IMR-90 (cell line): ENCODE results near the gene SEZ6L. TPM values are rescaled to one million over a fixed set of nuclear protein-coding genes. Genes with fewer than 3 reads are reported as not detected.
A peak's percentile ranks its signal among the peaks of the same experiment; 100 is the strongest.

Source experiments
- ATAC-seq: fragments of 200-7000 bp; cut with Tn5 transposase; 2 replicates; pipeline ENCODE4 v1.9.1; 2020; ENCODE audit warnings: low read depth, mild to moderate bottlenecking, moderate library complexity
- BruUV-seq: library from RNA; stranded (reverse); fragments of 400-500 nt; replicated peaks from 2 replicates; lab custom pipeline; 2021; lab: Mats Ljungman, UMichigan
- CTCF ChIA-PET: fragments of 300-600 bp; formaldehyde crosslinking; extraction: SDS; loops from one replicate; lab custom pipeline; 2021; ENCODE audit warnings: antibody characterized with exemption; lab: Yijun Ruan, JAX
- POLR2A ChIA-PET: fragments of 300-600 bp; sonication (Branson Sonifier 250); formaldehyde crosslinking; loops from one replicate; lab custom pipeline; 2022; ENCODE audit warnings: antibody characterized with exemption; ENCODE audit not compliant: unreplicated experiment; lab: Charles Lee
- DNase-seq: peaks from one replicate; pipeline ENCODE4 v3.0.0; 2013
- H2AFZ ChIP-seq: replicated peaks from 2 replicates; pipeline ENCODE3; 2013; ENCODE audit warnings: low read length, mild to moderate bottlenecking; ENCODE audit not compliant: poor library complexity
- H2AK5ac ChIP-seq: 2 replicates; pipeline ENCODE4 v1.6.1; 2013; ENCODE audit warnings: low read depth, low read length, inconsistent platforms
- H2AK9ac ChIP-seq: replicated peaks from 2 replicates; pipeline ENCODE3; 2013; ENCODE audit warnings: mild to moderate bottlenecking, low read depth, low read length, moderate library complexity; ENCODE audit not compliant: poor library complexity
- H2BK120ac ChIP-seq: 2 replicates; pipeline ENCODE4 v1.6.1; 2013; ENCODE audit warnings: low read depth, low read length, inconsistent platforms
- H2BK15ac ChIP-seq: 3 replicates; pipeline ENCODE4 v1.6.1; 2013; ENCODE audit warnings: low read depth, low read length, inconsistent platforms
- H2BK20ac ChIP-seq: 2 replicates; pipeline ENCODE4 v1.6.1; 2013; ENCODE audit warnings: low read depth, mild to moderate bottlenecking, inconsistent platforms, low read length, moderate library complexity
- H2BK5ac ChIP-seq: 2 replicates; pipeline ENCODE4 v1.6.1; 2013; ENCODE audit warnings: mild to moderate bottlenecking, low read depth, low read length, inconsistent platforms; ENCODE audit not compliant: poor library complexity, severe bottlenecking
- H3K14ac ChIP-seq: replicated peaks from 2 replicates; pipeline ENCODE4 v1.6.1; 2013; ENCODE audit warnings: low read depth, low read length, inconsistent platforms
- H3K18ac ChIP-seq: 2 replicates; pipeline ENCODE4 v1.6.1; 2013; ENCODE audit warnings: low read depth, low read length, control low read depth
- H3K23ac ChIP-seq: 2 replicates; pipeline ENCODE4 v1.6.1; 2013; ENCODE audit warnings: low read depth, low read length, inconsistent platforms
- H3K27ac ChIP-seq: 2 replicates; pipeline ENCODE4 v1.5.1; 2013; ENCODE audit warnings: mild to moderate bottlenecking, control low read depth, low read length; ENCODE audit not compliant: insufficient read depth
- H3K27me3 ChIP-seq: 2 replicates; pipeline ENCODE4 v1.6.1; 2013; ENCODE audit warnings: low read length; ENCODE audit not compliant: control insufficient read depth, insufficient read depth
- H3K36me3 ChIP-seq: 2 replicates; pipeline ENCODE4 v1.6.1; 2013; ENCODE audit warnings: low read length, mixed read lengths; ENCODE audit not compliant: control insufficient read depth, insufficient read depth
- H3K4ac ChIP-seq: 2 replicates; pipeline ENCODE4 v1.6.1; 2013; ENCODE audit warnings: low read depth, low read length, inconsistent platforms
- H3K4me1 ChIP-seq: 2 replicates; pipeline ENCODE4 v1.6.1; 2013; ENCODE audit warnings: low read length, mixed read lengths; ENCODE audit not compliant: control insufficient read depth, insufficient read depth
- H3K4me2 ChIP-seq: 2 replicates; pipeline ENCODE4 v1.6.1; 2013; ENCODE audit warnings: low read depth, mild to moderate bottlenecking, control low read depth, low read length, moderate library complexity
- H3K4me3 ChIP-seq: 2 replicates; pipeline ENCODE4 v1.5.1; 2013; ENCODE audit warnings: low read depth, mild to moderate bottlenecking, control low read depth, low read length, moderate library complexity; ENCODE audit not compliant: insufficient read depth
- H3K56ac ChIP-seq: 2 replicates; pipeline ENCODE4 v1.6.1; 2013; ENCODE audit warnings: low read length, inconsistent platforms; ENCODE audit not compliant: insufficient read depth; ENCODE audit errors: extremely low read depth
- H3K79me1 ChIP-seq, 2 experiments: 2 replicates each; pipeline ENCODE4 v1.6.1; 2013; ENCODE audit warnings: low read length in 2 of 2, inconsistent platforms in 1 of 2, low read depth in 1 of 2
- H3K9ac ChIP-seq: 2 replicates; pipeline ENCODE4 v1.6.1; 2013; ENCODE audit warnings: low read depth, low read length, control low read depth
- H3K9me1 ChIP-seq: 2 replicates; pipeline ENCODE4 v1.6.1; 2013; ENCODE audit warnings: low read length, inconsistent platforms; ENCODE audit not compliant: insufficient read depth
- H3K9me3 ChIP-seq: 2 replicates; pipeline ENCODE4 v1.6.1; 2013; ENCODE audit warnings: low read length; ENCODE audit not compliant: control insufficient read depth, insufficient read depth
- H4K20me1 ChIP-seq: 2 replicates; pipeline ENCODE4 v1.6.1; 2013; ENCODE audit warnings: low read length, inconsistent platforms; ENCODE audit not compliant: insufficient read depth
- H4K5ac ChIP-seq: 2 replicates; pipeline ENCODE4 v1.6.1; 2013; ENCODE audit warnings: mild to moderate bottlenecking, low read depth, low read length, control low read depth
- H4K8ac ChIP-seq, 2 experiments: 2 replicates each; pipeline ENCODE4 v1.6.1; 2013; ENCODE audit warnings: low read depth in 2 of 2, low read length in 2 of 2, control low read depth in 1 of 2, inconsistent platforms in 1 of 2
- H4K91ac ChIP-seq: 2 replicates; pipeline ENCODE4 v1.6.1; 2013; ENCODE audit warnings: low read depth, low read length, inconsistent platforms; ENCODE audit not compliant: insufficient read depth
- CHD1 ChIP-seq: IDR thresholded peaks from 2 replicates; pipeline ENCODE4 v1.6.1; 2012; ENCODE audit warnings: low read depth, low read length, improper control_type of control experiment
- ELK1 ChIP-seq: fragments of 150-350 bp; IDR thresholded peaks from 2 replicates; pipeline ENCODE4 v1.6.1; 2016; ENCODE audit warnings: low read depth, mild to moderate bottlenecking, low read length, moderate library complexity, borderline replicate concordance
- MAFK ChIP-seq: IDR thresholded peaks from 2 replicates; pipeline ENCODE4 v1.6.1; 2012; ENCODE audit warnings: low read depth, low read length, improper control_type of control experiment
- MXI1 ChIP-seq: IDR thresholded peaks from 2 replicates; pipeline ENCODE4 v1.6.1; 2012; ENCODE audit warnings: low read depth, mild to moderate bottlenecking, low read length, moderate library complexity, borderline replicate concordance
- NFE2L2 ChIP-seq: fragments of 150-350 bp; IDR thresholded peaks from 2 replicates; pipeline ENCODE4 v1.6.1; 2016; ENCODE audit warnings: low read depth, mild to moderate bottlenecking, low read length
- RFX5 ChIP-seq: IDR thresholded peaks from 2 replicates; pipeline ENCODE4 v1.8.0; 2012; ENCODE audit warnings: low read depth, mild to moderate bottlenecking, low read length, moderate library complexity
- SMC3 ChIP-seq: fragments of 150-350 bp; IDR thresholded peaks from 2 replicates; pipeline ENCODE4 v1.6.1; 2016; ENCODE audit warnings: low read depth, mild to moderate bottlenecking, antibody characterized with exemption, low read length, moderate library complexity
- WGBS, 2 experiments: methylation state at CpG; one replicate each; pipeline versions ENCODE4 v1.1.5 to v1.1.7; 2013; ENCODE audit warnings: missing lambda C conversion rate in 2 of 2; ENCODE audit not compliant: insufficient read length in 1 of 2; ENCODE audit errors: extremely low coverage in 2 of 2; 5-methylcytosine and 5-hydroxymethylcytosine counted together
- dilution Hi-C: fragments of 300-500 bp; cut with HindIII; formaldehyde crosslinking; loops from one replicate; pipeline ENCODE4 v1.14.3; 2018; ENCODE audit warnings: low sequenced_read_pairs; ENCODE audit not compliant: unreplicated experiment
- in situ Hi-C: fragments of 300-500 bp; cut with MboI; formaldehyde crosslinking; loops from 3 replicates; pipeline ENCODE4 v1.14.3; 2019; ENCODE audit warnings: low sequenced_read_pairs, inconsistent platforms, mixed read lengths
- intact Hi-C: fragments of 100-400 bp; cut with micrococcal nuclease; formaldehyde crosslinking; loops from 2 replicates; pipeline ENCODE4 v1.10.0; 2022
- polyA plus RNA-seq, 3 experiments: library from polyadenylated mRNA; depleted of rRNA; stranded (reverse); fragments of >200 nt; gene quantifications; 2 replicates each; pipeline ENCODE4 v1.2.3, GENCODE V29; 2012; ENCODE audit warnings: low replicate concordance in 1 of 3
- total RNA-seq: library from RNA; depleted of rRNA; stranded (reverse); fragments of >200 nt; gene quantifications from 2 replicates; pipeline ENCODE4 v1.2.3, GENCODE V29; 2012

SEZ6L gene
- total and polyA plus RNA-seq, 2 of the 4 experiments (the other 2 are of a cell fraction) = not detected

DNA sequence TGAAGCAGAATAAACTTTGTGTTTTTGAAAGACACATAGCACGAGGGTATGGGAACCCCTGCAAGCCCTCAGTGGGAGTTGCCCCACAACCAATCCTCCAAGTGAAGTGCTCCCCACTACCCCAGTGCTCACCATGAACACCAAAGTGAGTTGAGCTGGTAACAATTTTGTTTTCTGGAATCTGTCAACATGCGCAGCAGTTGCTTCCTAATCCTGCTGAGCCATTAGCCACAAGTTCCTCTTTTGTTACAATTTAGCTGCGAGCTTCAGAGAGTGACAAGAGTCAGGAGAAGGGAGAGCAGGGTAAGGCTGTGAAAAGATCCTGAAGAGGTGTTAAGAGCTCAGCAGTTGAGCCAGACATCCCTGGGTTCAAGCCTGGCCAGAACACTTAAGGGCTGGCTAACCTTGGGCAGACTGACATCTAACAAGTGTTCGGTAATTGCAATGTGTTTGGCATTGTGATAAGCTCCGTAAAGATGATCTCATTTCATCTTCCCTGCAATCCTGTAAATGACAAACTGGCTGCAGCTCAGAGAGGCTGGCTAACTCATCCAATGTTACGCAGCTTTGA, 235.7 kb downstream of the SEZ6L start:
- in situ Hi-C loops = loop anchor here (5.0 kb wide), 1 partner anchor 57 kb away; no protein-coding TSS in a partner anchor
- no CpG with 5 or more reads among the region's 6 CpGs for WGBS, 2 experiments

More for the DNA sequence above, 235.7 kb downstream of the SEZ6L start:
- intact Hi-C loops = no loop called here
- H3K4ac ChIP-seq = no peak overlapping the region
- H3K56ac ChIP-seq = no peak overlapping the region
- no peak for TF ChIP-seq CHD1
- no peak for TF ChIP-seq NFE2L2
- no peak for TF ChIP-seq MXI1
- TF ChIP-seq SMC3 = no peak
- TF ChIP-seq MAFK = no peak
- TF ChIP-seq ELK1 = no peak
- no peak for TF ChIP-seq RFX5
- ATAC-seq (no peak), DNase-seq (no peak)
- no peak overlapping the region for H2BK120ac ChIP-seq
- no peak overlapping the region for H2AK9ac ChIP-seq
- no peak overlapping the region for H3K23ac ChIP-seq
- no peaks in the 10 kb centered on the region for H3K9me3 ChIP-seq
- no peak overlapping the region for H2BK20ac ChIP-seq
- H3K27ac ChIP-seq = no peak overlapping the region
- no peaks in the 10 kb centered on the region for H3K9me1 ChIP-seq
- peak overlapping the region; percentile 28 for H2AFZ ChIP-seq
- no peak overlapping the region for H3K4me2 ChIP-seq
- no peaks in the 10 kb centered on the region for H3K36me3 ChIP-seq
- no peaks in the 10 kb centered on the region for H3K4me1 ChIP-seq
- no peak overlapping the region for H2BK15ac ChIP-seq
- no peak overlapping the region for H2BK5ac ChIP-seq
- ChIA-PET CTCF (no interaction called here), POLR2A (no interaction called here)
- H3K27me3 ChIP-seq = peaks cover 23% of the 10 kb centered on the region
- H4K5ac ChIP-seq = no peak overlapping the region
- H3K79me1 ChIP-seq = no peaks in the 10 kb centered on the region
- no peak overlapping the region for H4K8ac ChIP-seq
- no peak overlapping the region for H4K91ac ChIP-seq
- H2AK5ac ChIP-seq = no peak overlapping the region
- no peak overlapping the region for H3K14ac ChIP-seq
- no peaks in the 10 kb centered on the region for H4K20me1 ChIP-seq
- dilution Hi-C loops = no loop called here
- H3K18ac ChIP-seq = no peak overlapping the region
- H3K9ac ChIP-seq = no peak overlapping the region
- H3K4me3 ChIP-seq = no peak overlapping the region
- no TSS peak for BruUV-seq
